SU-DHL-6 (cell line): Measurements from ENCODE around the gene CCDC85B.

ENCODE experiments used
- H2AFZ ChIP-seq: fragments of 200-600 bp; sonication (generic); 2 replicates; pipeline ENCODE4 v1.6.1; 2014; ENCODE audit warnings: low read depth, mild to moderate bottlenecking, moderate library complexity, mixed read lengths, antibody characterized with exemption, low read length; ENCODE audit not compliant: severe bottlenecking
- H3F3A ChIP-seq: fragments of 200-600 bp; shearing (Covaris generic); 2 replicates; pipeline ENCODE4 v1.6.0; 2016; ENCODE audit warnings: antibody characterized with exemption, mild to moderate bottlenecking; ENCODE audit not compliant: insufficient read depth
- H3K27ac ChIP-seq: fragments of 200-600 bp; sonication (generic); 2 replicates; pipeline ENCODE4 v1.5.1; 2016; ENCODE audit warnings: low read depth, mild to moderate bottlenecking, low read length, moderate library complexity, mixed read lengths
- H3K27me3 ChIP-seq: fragments of 200-600 bp; sonication (generic), shearing (Covaris generic); 2 replicates; pipeline ENCODE4 v1.6.0; 2014; ENCODE audit warnings: mild to moderate bottlenecking, low read length
- H3K36me3 ChIP-seq: fragments of 200-600 bp; sonication (generic); 2 replicates; pipeline ENCODE4 v1.6.1; 2014; ENCODE audit warnings: mild to moderate bottlenecking, low read length, mixed read lengths
- H3K4me2 ChIP-seq: fragments of 300-600, 200-600 bp; shearing (Covaris generic), sonication (generic); 2 replicates; pipeline ENCODE4 v1.6.0; 2014; ENCODE audit warnings: low read length, low read depth, mild to moderate bottlenecking; ENCODE audit not compliant: poor library complexity, severe bottlenecking
- H3K4me3 ChIP-seq: fragments of 200-600 bp; sonication (generic); 2 replicates; pipeline ENCODE4 v1.5.1; 2014; ENCODE audit warnings: antibody characterized with exemption, low read length, mild to moderate bottlenecking, mixed read lengths; ENCODE audit not compliant: insufficient read depth, poor library complexity, severe bottlenecking
- H3K79me2 ChIP-seq: fragments of 200-600 bp; sonication (generic); 2 replicates; pipeline ENCODE4 v1.6.1; 2014; ENCODE audit warnings: mild to moderate bottlenecking, low read length, moderate library complexity; ENCODE audit not compliant: insufficient read depth
- H3K9ac ChIP-seq: fragments of 200-600 bp; sonication (generic); 2 replicates; pipeline ENCODE4 v1.7.0; 2014; ENCODE audit warnings: mild to moderate bottlenecking, low read length
- H3K9me2 ChIP-seq: fragments of 200-600 bp; sonication (generic); replicated peaks from 2 replicates; pipeline ENCODE4 v1.6.1; 2014; ENCODE audit warnings: low read length; ENCODE audit not compliant: insufficient read depth
- H3K9me3 ChIP-seq: fragments of 200-600 bp; sonication (generic); 2 replicates; pipeline ENCODE4 v1.6.1; 2014; ENCODE audit warnings: low read length, mixed read lengths; ENCODE audit not compliant: insufficient read depth
- H4K20me1 ChIP-seq: fragments of 200-600 bp; sonication (generic); 2 replicates; pipeline ENCODE4 v1.6.1; 2014; ENCODE audit warnings: low read depth, mild to moderate bottlenecking, antibody characterized with exemption, low read length, moderate library complexity, mixed read lengths
- EZH2phosphoT487 ChIP-seq: fragments of 200-600 bp; sonication (generic), shearing (Covaris generic); conservative IDR thresholded peaks from 2 replicates; pipeline ENCODE4 v1.6.1; 2018; ENCODE audit warnings: mild to moderate bottlenecking, antibody characterized with exemption, low read length, moderate library complexity, mixed read lengths
- TF ChIP-seq, protein P1 (sequence below): fragments of 200-600 bp; sonication (generic); IDR thresholded peaks from one replicate; pipeline ENCODE4 v1.5.1; 2017; ENCODE audit warnings: antibody characterized with exemption, mild to moderate bottlenecking, low read length, moderate library complexity; ENCODE audit not compliant: insufficient read depth, poor library complexity, severe bottlenecking

Gene CCDC85B

GRCh38 chr11:65919573-65920371 lies 29.3 kb downstream of the CCDC85B start:
- Histone ChIP-seq H2AFZ (peak overlapping the region; percentile 29), H3K79me2 (no peaks in the 10 kb centered on the region), H3K9me2 (no peaks in the 10 kb centered on the region), H3K9me3 (no peaks in the 10 kb centered on the region), H3K27ac (no peak overlapping the region), H3K4me2 (peak overlapping the region; percentile 81), H4K20me1 (no peaks in the 10 kb centered on the region), H3K36me3 (no peaks in the 10 kb centered on the region), H3K9ac (peak overlapping the region; percentile 67), H3K4me3 (peak overlapping the region; percentile 84), H3F3A (no peaks in the 10 kb centered on the region), H3K27me3 (no peaks in the 10 kb centered on the region)
- TF ChIP-seq, protein P1, sequence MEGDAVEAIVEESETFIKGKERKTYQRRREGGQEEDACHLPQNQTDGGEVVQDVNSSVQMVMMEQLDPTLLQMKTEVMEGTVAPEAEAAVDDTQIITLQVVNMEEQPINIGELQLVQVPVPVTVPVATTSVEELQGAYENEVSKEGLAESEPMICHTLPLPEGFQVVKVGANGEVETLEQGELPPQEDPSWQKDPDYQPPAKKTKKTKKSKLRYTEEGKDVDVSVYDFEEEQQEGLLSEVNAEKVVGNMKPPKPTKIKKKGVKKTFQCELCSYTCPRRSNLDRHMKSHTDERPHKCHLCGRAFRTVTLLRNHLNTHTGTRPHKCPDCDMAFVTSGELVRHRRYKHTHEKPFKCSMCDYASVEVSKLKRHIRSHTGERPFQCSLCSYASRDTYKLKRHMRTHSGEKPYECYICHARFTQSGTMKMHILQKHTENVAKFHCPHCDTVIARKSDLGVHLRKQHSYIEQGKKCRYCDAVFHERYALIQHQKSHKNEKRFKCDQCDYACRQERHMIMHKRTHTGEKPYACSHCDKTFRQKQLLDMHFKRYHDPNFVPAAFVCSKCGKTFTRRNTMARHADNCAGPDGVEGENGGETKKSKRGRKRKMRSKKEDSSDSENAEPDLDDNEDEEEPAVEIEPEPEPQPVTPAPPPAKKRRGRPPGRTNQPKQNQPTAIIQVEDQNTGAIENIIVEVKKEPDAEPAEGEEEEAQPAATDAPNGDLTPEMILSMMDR = no peak
- no peak for TF ChIP-seq EZH2phosphoT487

DNA sequence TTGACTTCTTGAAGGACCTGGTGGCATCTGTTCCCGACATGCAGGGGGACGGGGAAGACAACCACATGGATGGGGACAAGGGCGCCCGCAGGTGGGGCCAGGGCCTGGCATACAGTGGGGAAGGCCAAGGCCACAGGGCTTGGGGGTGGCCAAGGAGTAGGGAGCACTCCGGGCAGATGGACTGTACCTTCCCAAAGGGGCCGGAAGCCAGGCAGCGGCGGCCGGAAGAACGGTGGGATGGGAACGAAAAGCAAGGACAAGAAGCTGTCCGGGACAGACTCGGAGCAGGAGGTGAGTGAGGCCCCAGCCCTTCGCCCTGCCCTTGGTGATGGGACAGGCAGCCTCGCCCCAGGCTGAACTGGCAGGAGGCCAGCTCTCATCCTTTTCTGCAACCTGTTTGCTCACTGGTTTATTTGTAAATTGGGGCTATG lies 29.9 kb downstream of the CCDC85B start:
- H3K27me3 ChIP-seq = no peaks in the 10 kb centered on the region
- no peaks in the 10 kb centered on the region for H3K9me3 ChIP-seq
- no peak overlapping the region for H3K27ac ChIP-seq
- no peaks in the 10 kb centered on the region for H3K36me3 ChIP-seq
- no peak for TF ChIP-seq EZH2phosphoT487
- TF ChIP-seq, protein P1 = no peak
- no peak overlapping the region for H2AFZ ChIP-seq
- no peaks in the 10 kb centered on the region for H3K79me2 ChIP-seq
- H3K4me3 ChIP-seq = peak overlapping the region; percentile 84
- H4K20me1 ChIP-seq = no peaks in the 10 kb centered on the region
- H3K9me2 ChIP-seq = no peaks in the 10 kb centered on the region
- H3K9ac ChIP-seq = peak overlapping the region; percentile 67
- peak overlapping the region; percentile 81 for H3K4me2 ChIP-seq
- H3F3A ChIP-seq = no peaks in the 10 kb centered on the region

DNA sequence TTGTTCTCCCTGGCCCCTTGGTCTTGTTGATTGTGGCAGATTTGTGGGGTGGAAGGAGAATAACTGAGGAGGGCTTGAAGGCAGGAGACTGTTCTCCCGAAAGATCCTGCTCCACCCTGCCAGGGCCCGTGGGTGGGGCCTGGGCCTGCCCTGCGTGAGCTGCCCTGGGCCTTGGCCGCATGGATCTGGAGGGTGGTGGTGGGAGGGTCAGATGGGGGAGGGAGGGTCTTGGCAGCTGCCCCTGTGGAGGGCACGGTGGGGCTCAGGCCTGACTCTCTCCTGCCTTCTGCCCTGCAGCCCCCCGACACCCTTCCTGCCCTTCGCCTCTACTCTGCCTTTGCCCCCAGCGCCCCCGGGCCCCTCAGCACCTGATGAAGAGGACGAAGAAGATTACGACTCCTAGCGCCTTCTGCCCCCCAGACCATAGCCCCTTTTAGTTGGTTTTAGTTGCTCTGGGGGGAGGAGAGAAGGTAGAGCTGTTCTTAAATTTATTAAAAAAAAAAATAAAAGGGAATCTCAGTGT lies 30.6 kb downstream of the CCDC85B start:
- H3K9me3 ChIP-seq = no peaks in the 10 kb centered on the region
- TF ChIP-seq, protein P1 = no peak
- TF ChIP-seq EZH2phosphoT487 = no peak
- no peaks in the 10 kb centered on the region for H3K9me2 ChIP-seq
- no peaks in the 10 kb centered on the region for H3K36me3 ChIP-seq
- H4K20me1 ChIP-seq = no peaks in the 10 kb centered on the region
- no peaks in the 10 kb centered on the region for H3F3A ChIP-seq
- H2AFZ ChIP-seq = no peak overlapping the region
- no peaks in the 10 kb centered on the region for H3K27me3 ChIP-seq
- no peaks in the 10 kb centered on the region for H3K79me2 ChIP-seq
- H3K4me3 ChIP-seq = no peak overlapping the region
- no peak overlapping the region for H3K4me2 ChIP-seq
- H3K9ac ChIP-seq = no peak overlapping the region
- H3K27ac ChIP-seq = no peak overlapping the region
